ENCODE results near the gene CDCP2. TPM values are rescaled to one million over a fixed set of nuclear protein-coding genes. Genes with fewer than 3 reads are reported as not detected.

Gene CDCP2
- total RNA-seq, 1 experiment from 2014 or later = not detected

DNA sequence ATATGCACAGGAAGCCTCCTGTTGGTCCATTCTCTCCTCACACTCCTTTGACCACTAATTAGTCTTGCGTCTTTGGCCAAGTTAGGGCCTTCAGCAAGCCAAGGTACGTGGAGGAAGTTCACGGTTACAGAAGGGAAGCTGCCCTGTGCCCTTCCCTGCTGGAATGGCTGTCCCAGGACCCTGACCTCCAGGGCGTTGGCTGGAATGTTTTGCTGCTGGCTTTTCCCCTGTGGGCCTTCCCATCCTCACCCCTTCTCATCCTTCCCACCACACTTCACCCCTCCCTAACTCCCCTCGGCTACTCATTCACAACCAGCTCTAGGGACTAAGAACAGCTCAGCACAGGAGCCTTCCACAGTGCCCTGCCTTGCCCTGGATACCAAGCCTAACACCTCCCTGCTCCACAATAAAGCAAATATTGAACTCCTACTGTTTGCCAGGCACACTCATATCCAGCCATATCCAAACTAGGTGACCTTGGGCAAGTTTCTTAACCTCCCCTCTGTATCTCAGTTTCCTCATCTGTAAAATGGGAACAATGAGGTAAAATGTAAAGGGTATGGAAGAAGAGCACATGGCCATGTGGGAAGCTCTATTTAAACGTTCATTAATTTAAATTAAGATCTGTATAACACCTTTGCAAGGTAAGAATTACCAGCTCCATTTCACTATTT is 8.8 kb upstream of the CDCP2 start:
- in situ Hi-C loops (cut with HindIII; ENCODE audit: low pct_unique_long_range_greater_than_20kb, low sequenced_read_pairs) = no loop called here
- POLR2A ChIA-PET = no interaction called here
- TF ChIP-seq POLR2AphosphoS5 (IDR thresholded peaks at IDR 0.05; ENCODE audit: low read depth, low read length) (no peak), SIN3A (IDR thresholded peaks at IDR 0.05; ENCODE audit: borderline replicate concordance, insufficient read depth, low read depth, low read length) (no peak), TCF7L2 (IDR thresholded peaks at IDR 0.05; ENCODE audit: low read depth, low read length) (no peak)
- TF ChIP-seq, protein P1, sequence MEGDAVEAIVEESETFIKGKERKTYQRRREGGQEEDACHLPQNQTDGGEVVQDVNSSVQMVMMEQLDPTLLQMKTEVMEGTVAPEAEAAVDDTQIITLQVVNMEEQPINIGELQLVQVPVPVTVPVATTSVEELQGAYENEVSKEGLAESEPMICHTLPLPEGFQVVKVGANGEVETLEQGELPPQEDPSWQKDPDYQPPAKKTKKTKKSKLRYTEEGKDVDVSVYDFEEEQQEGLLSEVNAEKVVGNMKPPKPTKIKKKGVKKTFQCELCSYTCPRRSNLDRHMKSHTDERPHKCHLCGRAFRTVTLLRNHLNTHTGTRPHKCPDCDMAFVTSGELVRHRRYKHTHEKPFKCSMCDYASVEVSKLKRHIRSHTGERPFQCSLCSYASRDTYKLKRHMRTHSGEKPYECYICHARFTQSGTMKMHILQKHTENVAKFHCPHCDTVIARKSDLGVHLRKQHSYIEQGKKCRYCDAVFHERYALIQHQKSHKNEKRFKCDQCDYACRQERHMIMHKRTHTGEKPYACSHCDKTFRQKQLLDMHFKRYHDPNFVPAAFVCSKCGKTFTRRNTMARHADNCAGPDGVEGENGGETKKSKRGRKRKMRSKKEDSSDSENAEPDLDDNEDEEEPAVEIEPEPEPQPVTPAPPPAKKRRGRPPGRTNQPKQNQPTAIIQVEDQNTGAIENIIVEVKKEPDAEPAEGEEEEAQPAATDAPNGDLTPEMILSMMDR (IDR thresholded peaks at IDR 0.05) = no peak
- TF ChIP-seq, protein P2, sequence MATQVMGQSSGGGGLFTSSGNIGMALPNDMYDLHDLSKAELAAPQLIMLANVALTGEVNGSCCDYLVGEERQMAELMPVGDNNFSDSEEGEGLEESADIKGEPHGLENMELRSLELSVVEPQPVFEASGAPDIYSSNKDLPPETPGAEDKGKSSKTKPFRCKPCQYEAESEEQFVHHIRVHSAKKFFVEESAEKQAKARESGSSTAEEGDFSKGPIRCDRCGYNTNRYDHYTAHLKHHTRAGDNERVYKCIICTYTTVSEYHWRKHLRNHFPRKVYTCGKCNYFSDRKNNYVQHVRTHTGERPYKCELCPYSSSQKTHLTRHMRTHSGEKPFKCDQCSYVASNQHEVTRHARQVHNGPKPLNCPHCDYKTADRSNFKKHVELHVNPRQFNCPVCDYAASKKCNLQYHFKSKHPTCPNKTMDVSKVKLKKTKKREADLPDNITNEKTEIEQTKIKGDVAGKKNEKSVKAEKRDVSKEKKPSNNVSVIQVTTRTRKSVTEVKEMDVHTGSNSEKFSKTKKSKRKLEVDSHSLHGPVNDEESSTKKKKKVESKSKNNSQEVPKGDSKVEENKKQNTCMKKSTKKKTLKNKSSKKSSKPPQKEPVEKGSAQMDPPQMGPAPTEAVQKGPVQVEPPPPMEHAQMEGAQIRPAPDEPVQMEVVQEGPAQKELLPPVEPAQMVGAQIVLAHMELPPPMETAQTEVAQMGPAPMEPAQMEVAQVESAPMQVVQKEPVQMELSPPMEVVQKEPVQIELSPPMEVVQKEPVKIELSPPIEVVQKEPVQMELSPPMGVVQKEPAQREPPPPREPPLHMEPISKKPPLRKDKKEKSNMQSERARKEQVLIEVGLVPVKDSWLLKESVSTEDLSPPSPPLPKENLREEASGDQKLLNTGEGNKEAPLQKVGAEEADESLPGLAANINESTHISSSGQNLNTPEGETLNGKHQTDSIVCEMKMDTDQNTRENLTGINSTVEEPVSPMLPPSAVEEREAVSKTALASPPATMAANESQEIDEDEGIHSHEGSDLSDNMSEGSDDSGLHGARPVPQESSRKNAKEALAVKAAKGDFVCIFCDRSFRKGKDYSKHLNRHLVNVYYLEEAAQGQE (IDR thresholded peaks at IDR 0.05; ENCODE audit: insufficient read depth in 1 of 2, low read depth in 2 of 2, low read length in 1 of 2) = no peak

DNA sequence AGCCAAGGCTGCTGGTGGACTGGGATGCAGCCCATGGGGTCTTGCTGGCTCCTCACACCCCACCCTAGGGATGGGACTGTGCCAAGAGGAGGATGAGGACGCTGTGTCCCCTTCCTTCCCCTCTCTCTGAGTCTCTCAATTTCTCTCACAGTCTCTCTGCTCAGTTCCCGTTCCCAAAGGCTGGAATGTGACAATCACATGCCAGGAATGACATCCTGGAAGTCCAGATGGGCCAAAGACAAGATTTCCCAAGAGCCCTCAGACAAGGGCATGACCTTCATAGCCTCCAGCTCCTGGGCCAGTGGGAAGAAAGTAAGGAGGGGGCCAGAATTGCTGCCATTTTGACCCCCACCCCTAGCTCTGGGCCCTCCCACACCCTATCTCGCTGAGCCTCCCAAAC is 7.6 kb upstream of the CDCP2 start:
- Histone ChIP-seq H3K36me3 (ENCODE audit: control insufficient read depth, insufficient read depth, low read length) (no peaks in the 10 kb centered on the region), H3K4me3 (ENCODE audit: low read depth in 2 of 2, low read length in 2 of 2) (no peak overlapping the region), H3K9me3 (ENCODE audit: control insufficient read depth, insufficient read depth, low read depth, low read length) (no peaks in the 10 kb centered on the region), H3K4me1 (ENCODE audit: control insufficient read depth, insufficient read depth, low read length) (no peaks in the 10 kb centered on the region), H3K27ac (ENCODE audit: low read length) (no peak overlapping the region), H3K27me3 (ENCODE audit: control insufficient read depth, insufficient read depth, low read length) (no peaks in the 10 kb centered on the region)
- TF ChIP-seq TCF7L2 (IDR thresholded peaks at IDR 0.05; ENCODE audit: low read depth, low read length) = no peak
- no peak for TF ChIP-seq POLR2AphosphoS5 (IDR thresholded peaks at IDR 0.05; ENCODE audit: low read depth, low read length)
- no peak for TF ChIP-seq SIN3A (IDR thresholded peaks at IDR 0.05; ENCODE audit: borderline replicate concordance, insufficient read depth, low read depth, low read length)
- TF ChIP-seq, protein P2 (IDR thresholded peaks at IDR 0.05; ENCODE audit: insufficient read depth in 1 of 2, low read depth in 2 of 2, low read length in 1 of 2) = no peak
- TF ChIP-seq, protein P1 (IDR thresholded peaks at IDR 0.05) = no peak
- in situ Hi-C loops (cut with HindIII; ENCODE audit: low pct_unique_long_range_greater_than_20kb, low sequenced_read_pairs) = no loop called here
- ChIA-PET POLR2A (no interaction called here), CTCF (no interaction called here)
- ATAC-seq (no peak), DNase-seq (ENCODE audit: low read depth, low spot score) (no peak)
- intact Hi-C loops (cut with micrococcal nuclease; ENCODE audit: unreplicated experiment) = no loop called here
- no TSS peak for BruUV-seq (replicated peaks)

More for the DNA sequence above, 8.8 kb upstream of the CDCP2 start:
- DNase-seq (ENCODE audit: low read depth, low spot score) (no peak), ATAC-seq (no peak; the same call in 1 of the 2 replicates)
- no TSS peak for BruUV-seq (replicated peaks)
- CTCF ChIA-PET = no interaction called here
- Histone ChIP-seq H3K4me3 (ENCODE audit: low read depth in 2 of 2, low read length in 2 of 2) (no peak overlapping the region), H3K27me3 (ENCODE audit: control insufficient read depth, insufficient read depth, low read length) (no peaks in the 10 kb centered on the region), H3K27ac (ENCODE audit: low read length) (no peak overlapping the region), H3K9me3 (ENCODE audit: control insufficient read depth, insufficient read depth, low read depth, low read length) (no peaks in the 10 kb centered on the region), H3K4me1 (ENCODE audit: control insufficient read depth, insufficient read depth, low read length) (no peaks in the 10 kb centered on the region), H3K36me3 (ENCODE audit: control insufficient read depth, insufficient read depth, low read length) (no peaks in the 10 kb centered on the region)
- intact Hi-C loops (cut with micrococcal nuclease; ENCODE audit: unreplicated experiment) = no loop called here
